GM18858 (cell line): ENCODE results near the gene HHAT.
"Not testable (repeated sequence)": the region's sequence is repeated elsewhere in the genome, so short reads cannot be mapped to it uniquely, and the experiment has no call there.

ENCODE experiments used
- ATAC-seq: cut with Tn5 transposase; IDR thresholded peaks from one replicate; pipeline ENCODE4 v1.9.1; 2021; ENCODE audit not compliant: unreplicated experiment

HHAT gene

DNA sequence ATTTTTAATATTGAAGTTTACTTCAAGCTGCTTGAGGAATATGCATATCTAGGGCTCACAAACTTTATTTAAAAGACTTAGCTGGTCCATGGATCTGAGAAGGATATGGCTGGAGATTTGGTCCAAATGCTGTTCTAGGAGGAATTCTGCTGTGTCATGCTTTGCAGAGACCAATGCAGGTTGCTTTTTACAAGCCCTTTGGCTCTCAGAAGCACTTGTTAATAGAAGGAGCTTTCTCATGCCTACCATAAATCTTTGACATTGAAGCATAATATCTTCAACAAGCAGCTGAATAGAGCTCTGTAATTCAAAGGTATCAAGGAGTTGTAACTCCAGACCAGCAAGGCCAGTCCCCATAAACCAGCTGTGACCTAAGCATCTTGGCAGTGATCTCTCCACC is 299.1 kb downstream of the HHAT start:
- no peak for ATAC-seq

DNA sequence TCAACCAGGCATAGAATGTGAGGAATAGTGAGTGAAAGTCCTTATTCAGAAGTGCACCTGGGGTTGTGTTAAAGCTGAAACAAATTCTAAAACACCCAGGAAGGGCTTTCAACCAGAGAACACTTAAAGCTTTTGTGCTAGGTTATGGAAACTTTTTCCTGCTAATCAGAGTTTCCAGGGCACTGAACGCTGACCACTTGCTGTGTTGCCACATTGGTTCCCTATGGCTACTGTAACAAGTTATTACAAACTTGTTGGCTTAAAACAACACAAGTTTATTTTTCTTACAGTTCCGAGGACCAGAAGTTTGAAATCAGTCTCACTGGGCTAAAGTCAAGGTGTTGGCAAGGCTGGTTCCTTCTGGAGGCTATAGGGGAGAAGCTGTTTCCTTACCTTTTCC is 300.6 kb downstream of the HHAT start:
- ATAC-seq: no peak

DNA sequence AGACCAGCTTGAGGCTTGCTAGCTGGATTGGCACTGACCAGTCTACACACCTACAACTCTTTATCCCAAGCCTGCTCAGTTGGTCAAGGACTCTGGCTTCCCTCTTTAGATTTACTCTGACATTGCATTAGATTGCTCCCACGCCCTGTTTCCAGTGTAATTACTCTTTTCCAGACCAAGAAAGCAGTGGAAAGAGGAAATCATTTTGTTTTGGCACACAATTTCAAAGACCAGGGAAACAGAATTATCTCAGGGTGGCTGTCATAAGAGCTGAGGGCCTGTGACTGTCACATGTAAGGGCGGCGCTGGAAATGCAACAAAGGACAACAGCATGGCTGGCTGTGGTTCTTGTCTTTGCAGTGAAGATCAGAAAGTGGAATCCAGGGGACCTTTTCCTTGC is 302.7 kb downstream of the HHAT start:
- no peak for ATAC-seq

DNA sequence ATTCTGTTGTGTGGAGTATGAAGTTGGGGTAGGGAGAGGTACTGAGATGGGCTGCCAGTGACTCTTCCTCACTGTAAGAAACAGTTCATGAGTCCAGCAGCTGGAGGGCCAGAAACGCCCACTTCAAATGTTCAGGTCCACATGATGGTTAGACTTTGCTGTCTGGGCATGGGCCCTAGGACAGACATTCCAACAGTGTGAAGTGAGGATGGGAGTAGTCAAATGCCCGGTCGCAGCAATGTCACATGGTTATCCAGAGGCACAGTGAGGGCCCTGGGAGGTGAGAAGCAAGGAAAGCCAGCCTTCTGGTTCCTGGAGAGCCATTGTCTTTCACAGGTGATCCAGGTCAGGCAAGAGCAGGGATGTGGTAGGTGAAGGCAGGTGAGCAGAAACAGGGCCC is 304.4 kb downstream of the HHAT start:
- no peak for ATAC-seq

DNA sequence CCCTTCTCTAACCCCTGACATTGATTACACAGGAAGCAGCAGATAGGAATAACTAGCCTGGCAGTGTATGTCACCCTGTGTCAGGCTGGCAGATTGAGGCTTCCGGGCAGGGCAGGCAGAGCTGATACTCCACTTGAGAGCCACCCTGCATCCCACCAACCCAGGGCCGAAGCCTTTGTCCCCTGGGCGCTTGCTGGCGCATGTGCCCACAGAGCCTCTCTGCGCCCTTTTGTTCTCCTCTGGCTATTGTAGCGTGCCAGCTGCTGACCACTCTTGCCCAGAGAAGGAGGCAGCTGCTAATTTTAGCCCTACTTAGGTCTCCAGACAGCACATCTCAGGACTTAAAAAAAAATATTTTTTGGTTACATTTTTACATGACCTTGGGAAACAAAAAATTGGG is 304.9 kb downstream of the HHAT start:
- ATAC-seq: no peak

DNA sequence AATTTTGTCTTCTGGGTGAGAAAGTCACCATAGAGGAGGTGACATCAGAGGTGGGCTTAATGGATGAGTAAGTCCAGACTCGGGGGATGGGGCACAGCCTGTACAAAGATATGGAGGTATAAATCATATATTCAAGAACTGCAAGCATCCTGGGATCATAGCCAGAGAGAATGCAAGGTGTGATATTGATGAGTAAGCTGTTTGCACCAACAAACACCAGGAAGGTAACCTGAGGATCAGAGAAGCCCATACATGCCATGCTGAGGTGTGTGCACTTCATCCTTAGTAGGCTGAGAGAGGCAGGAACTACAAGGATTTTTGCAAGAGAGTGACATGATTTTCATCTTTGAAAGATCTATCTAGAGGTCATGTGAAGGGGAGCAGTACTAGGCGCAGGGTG is 306.4 kb downstream of the HHAT start:
- no peak for ATAC-seq

DNA sequence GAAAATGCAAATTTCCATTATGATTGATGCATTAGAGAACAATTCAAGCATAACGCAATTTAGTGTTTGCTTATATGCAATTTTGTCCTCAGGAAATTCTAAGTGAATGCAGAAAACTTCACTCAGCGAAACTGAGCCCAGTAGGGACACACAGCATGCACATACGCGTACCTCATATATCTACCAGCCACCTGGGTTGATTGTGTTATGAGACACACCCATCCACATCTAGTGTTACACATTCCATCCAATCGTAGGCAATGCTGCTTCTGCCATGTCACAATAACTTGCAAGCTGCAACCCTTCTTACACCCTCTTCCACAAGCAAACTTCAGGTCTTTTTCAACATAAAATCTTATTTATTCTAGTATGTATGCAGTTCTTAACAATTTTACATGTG is 312.9 kb downstream of the HHAT start:
- no peak for ATAC-seq

DNA sequence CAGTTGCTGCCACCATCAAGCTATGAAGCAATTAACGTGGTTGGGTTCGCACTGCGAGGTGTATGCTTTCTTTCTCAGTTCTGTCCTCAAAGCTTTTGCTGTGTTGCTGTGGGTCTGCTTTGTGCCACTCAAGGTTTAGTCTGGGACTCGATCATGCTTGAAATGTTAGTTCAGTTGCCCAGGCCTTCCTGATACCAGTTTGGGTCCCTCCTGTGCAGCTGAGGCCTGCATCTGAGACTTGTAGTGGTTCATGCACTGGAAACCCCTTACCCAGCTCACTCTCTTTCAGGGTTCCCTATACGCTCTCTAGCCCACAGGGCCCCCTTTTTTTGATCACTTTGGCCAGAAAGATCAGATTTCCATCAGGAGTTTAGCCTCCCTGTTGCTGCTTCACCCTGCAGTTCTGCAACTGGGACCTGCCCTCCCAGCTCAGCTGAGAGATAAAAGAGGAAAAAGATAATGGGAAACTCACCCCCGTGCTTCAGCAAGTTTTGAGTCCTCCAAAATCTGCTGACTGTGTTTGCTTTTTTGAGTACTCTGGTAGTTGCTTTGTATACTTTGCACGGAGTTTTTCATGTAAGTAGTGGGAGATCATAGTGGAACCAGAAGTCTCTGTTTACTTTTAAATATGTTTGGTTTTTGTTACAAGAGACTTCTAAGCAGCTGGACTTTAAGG is 317.0 kb downstream of the HHAT start:
- no peak for ATAC-seq

DNA sequence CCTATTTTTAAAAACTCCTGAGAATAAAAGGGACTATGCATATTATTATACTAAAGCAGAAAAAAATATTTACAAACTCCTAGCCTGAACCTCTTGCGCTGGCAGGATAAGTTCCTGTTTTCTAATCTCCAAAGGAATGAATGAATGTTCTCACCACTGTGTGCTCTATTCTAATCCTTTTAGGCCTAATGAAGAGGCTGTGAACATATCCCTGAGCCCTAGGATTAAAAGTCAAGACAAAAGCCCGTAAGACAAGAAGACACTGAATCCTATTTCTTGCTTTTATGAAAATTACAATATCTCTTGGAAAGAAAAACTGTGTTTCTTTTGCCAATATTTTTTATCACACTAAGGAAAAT is 317.5 kb downstream of the HHAT start:
- ATAC-seq: no peak

DNA sequence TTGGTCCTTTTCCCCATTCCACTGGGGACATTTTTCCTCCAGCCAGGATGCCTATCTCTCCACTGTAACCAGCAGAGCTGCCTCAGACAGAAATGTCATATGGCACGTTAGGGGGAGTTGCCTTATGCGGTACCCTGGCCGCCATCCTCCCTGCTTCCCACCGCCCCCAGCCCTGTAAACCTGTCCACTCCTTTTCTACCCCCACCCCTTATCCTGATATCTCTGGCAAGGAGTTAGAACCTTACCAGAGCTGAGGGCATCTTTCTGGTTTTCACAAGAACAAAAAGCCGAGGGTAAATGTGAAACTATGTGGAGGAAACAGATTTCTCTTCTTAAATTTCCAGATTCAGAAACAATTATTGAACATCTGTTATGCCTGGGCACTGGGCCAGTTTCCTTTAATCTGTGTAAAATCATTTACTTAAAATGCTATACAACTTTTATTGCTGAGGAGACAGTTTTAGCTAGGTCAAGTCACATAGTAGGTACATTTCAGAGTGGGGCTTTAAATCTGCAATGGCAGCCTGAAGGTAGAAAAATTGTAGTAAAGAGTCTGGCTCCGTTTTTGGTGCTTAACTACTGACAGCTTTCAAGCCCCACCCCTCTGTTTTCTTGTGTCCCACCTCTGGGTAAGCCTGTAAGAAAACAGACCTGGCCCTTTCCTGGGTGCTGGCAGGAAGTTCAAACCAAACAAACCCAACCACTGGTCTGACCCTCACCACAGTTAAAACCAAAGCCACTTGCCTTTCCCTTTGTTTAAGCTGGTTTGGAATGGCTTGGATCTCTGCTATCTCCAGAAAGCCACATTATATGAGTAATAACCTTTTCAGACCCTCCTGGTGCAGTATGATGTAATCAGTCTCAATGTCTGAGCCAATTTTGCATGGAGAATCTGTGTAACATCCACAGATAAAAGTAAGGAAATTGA is 319.0 kb downstream of the HHAT start:
- no peak for ATAC-seq

DNA sequence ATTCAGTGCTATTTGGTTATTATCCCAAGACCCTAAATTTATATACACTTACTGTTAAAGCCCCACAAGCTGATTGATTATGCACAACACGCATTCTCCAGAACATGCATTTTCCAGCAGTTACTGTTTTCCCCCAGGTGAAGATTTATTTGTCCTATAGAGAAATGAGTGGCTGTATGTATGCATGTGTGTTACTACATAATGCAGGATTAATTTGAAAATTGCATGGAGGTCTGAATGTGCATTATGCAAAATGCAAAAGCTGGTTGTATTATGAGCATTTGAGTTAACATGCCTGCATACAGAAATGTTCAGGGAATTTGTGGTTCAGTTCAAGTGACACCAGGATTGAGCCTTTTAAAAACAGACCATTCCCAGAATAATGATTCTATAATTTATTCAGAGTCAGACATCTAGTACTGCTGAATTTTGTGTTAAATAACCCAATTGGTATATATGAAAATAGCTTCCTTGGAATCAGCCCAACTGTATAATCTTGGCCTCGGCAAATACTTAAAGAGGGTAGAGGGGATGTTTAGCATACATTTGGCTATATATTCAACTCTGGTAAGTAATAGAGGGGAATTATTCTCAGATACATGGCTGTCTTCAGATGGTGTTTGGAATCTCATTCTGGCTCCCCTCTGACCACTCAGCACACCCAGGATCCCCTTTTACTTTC is 320.0 kb downstream of the HHAT start:
- no peak for ATAC-seq

DNA sequence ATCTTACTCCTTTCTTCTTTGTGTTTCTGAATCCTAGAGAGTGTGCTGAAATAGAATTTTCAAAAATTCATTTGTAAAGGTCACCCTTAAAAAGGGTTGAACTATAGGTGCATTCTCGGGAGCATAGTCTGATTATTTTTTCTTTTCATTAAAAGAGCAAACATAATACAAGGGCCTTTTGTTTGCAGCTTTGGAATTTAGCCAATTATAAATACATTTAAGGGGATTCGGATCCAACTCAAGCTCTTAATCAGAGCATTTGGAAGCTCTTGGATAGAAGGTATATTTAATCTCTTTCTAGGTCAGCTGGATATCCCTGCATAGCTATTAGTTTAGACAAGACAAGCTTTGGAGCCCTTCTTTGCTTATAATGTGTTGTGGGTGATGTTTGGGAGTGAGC is 321.7 kb downstream of the HHAT start:
- no peak for ATAC-seq

DNA sequence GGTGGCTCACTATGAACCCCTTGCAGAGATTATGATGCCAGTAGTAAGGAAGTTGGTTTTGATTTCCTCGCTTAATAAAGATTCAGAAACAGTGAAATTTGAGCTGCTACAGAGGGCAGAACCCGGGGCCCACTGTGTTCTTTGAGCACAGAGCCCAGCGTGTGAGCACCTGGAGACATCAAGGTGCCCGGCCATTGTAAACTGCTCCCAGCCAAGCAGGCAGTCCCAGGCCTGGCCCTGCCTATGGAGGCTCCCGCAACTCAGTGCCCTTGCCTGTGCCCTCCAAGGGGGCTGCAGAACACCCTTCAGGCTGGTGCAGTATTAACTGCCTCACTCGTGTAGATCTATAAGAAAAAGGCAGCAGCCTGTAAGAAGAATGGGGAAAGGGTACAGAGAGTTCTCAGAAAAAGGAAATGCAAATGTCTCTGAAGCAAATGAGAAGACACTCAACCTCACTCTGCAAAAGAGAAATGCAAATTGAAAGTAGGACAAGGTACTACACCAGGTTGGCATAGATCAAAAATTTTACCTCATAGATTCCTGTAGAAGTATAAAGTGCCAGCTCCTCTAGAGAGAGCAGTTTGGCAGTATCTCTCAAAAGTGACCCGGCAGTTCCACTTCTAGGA is 323.7 kb downstream of the HHAT start:
- ATAC-seq: no peak

DNA sequence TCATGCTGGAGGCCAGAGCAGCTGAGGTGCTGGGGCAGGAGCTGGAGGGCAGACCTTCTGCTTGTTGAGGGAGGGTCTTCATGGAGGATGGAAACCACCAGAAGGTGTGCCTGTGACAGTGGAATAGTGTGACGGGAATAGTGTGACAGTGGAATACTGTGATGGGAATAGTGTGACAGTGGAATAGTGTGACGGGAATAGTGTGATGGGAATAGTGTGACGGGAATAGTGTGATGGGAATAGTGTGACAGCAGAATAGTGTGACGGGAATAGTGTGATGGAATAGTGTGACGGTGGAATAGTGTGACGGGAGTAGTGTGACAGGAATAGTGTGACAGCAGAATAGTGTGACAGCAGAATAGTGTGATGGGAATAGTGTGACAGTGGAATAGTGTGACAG is 325.1 kb downstream of the HHAT start:
- no peak for ATAC-seq

DNA sequence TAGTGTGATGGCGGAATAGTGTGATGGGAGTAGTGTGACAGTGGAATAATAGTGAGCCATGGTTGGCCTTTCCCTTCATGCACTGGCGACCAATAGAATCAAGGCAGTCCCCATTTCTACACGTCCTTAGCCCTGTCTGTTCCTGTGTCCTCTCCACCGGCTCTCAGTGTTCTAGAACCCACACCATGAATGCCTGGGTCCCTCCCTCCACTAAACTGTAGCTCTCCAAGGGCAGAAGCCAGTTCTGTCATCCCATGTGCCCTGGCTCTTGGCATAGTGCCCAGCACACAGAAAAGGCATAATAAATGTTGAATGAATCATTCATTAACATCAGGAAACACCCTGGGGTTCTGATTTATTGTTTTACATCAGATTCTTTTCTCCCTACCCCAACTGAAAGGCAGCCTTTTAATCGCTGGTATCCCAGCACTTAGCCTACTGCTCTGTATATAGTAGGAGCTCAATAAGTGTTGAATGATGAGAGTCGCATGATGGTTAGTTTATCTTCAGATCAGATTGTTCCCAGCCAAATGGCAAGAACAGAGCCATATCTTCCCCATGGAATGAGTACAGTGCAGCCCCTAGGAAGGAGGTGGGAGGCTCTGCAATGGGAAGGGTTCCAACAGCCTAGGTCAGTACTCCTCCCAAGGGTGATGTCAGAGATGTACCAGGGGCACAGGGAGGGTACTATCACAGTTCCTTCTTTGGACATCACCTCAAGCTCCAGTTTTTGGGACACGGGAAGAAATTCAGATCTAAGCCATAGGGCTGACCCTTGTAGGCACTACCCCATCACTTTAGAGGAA is 325.7 kb downstream of the HHAT start:
- ATAC-seq: no peak

DNA sequence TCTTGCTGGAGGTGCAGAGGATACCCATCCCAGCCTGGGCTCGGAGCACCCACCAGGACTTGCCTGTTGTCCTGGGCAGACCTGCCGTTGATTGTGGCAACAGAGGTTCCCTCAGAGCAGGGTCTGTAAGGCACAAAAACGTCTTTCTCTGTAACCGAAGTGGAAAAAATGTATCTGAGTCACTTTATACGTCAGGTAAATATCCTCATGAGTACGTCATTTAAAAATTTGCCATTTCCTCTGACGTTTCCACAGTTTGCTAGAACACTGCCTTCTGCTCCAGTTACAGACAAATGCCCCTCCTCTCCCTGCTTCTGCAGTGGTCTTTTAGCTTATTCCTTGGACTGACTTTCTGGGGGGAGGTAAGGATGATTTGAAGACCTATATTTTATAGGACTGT is 326.8 kb downstream of the HHAT start:
- no peak for ATAC-seq

DNA sequence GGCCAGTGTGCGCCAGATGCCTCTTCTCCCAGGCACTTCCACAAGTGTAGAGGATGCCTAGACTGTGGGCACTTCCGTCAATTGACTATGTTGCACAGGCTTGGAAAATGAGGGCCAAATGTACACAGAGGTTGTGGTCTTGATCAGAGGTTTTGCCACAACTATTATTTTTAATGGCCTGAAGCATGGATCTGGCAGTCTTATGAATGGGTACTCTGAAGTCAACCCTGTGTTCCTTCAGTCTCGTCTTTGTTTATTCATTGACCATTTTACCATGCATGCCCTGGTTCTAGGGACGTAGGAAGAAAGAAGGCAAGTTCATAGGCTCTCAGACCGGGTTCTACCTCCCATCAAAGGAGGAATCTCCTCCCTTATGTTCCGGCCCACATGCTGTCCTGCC is 329.1 kb downstream of the HHAT start:
- no peak for ATAC-seq

DNA sequence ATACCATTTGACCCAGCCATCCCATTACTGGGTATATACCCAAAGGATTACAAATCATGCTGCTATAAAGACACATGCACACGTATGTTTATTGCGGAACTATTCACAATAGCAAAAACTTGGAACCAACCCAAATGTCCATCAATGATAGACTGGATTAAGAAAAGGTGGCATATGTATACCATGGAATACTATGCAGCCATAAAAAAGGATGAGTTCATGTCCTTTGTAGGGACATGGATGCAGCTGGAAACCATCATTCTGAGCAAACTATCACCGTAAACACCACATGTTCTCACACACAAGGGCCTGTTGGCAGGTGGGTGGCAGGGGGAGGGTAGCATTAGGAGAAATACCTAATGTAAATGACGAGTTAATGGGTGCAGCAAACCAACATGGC is 332.8 kb downstream of the HHAT start:
- not testable (repeated sequence) for ATAC-seq

DNA sequence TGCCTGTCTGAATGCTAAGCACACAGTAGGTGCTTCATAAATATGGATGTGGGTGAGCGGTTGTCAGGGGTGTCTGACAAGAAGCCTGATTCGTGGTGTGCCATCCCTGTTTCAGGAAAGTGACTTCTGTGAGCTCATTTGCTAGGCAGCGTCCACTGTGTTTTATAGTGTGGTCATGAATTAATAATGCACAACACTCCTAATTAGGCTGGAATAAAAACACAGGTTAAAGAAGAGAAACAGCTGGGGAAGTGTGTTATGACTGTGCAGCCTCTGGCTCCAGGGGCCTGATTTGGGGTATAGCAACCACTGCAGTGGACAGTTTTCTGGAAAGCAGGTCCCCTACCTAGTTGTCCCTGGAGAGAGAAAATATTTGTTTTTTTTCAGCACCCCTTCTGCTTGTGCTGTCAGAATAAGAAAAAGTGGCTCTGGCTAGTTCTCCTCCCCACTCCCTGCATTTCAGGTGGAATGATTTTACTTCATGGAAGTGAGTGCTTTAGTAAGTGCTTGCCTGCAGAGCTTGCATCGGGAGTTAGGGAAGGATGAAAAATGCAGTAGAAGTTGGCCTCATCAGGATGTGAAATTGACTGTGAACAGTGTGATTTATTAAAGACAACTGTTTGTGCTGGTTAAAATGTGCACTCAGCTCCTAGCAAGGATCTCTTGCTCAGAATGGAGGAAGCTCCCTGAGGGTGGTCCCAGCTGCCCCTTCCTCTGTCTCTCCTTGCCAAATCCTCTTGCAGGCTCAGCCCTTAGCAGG is 333.8 kb downstream of the HHAT start:
- ATAC-seq: no peak
